MV-4-11 (cell line): ENCODE results near the gene MEN1.
"Not testable (repeated sequence)": the region's sequence is repeated elsewhere in the genome, so short reads cannot be mapped to it uniquely, and the experiment has no call there.

ENCODE experiments used
- DNase-seq: peaks from one replicate; lab custom pipeline; 2025; lab: John Stamatoyannopoulos, UW

MEN1 gene

DNA sequence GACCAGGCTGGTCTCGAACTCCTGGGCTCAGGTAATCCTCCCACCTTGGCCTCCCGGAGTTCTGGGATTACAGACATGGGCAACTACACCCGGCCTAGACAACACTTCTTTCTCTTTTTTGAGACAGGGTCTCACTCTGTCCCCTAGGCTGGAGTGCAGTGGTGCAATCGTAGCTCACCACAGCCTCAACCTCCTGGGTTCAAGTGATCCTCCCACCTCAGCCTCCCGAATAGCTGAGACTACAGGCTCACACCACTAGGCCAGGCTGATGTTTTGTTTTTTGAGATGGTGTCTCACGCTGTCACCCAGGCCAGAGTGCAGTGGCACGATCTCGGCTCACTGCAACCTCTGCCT, 35.4 kb upstream of the MEN1 start:
- not testable (repeated sequence) for DNase-seq

DNA sequence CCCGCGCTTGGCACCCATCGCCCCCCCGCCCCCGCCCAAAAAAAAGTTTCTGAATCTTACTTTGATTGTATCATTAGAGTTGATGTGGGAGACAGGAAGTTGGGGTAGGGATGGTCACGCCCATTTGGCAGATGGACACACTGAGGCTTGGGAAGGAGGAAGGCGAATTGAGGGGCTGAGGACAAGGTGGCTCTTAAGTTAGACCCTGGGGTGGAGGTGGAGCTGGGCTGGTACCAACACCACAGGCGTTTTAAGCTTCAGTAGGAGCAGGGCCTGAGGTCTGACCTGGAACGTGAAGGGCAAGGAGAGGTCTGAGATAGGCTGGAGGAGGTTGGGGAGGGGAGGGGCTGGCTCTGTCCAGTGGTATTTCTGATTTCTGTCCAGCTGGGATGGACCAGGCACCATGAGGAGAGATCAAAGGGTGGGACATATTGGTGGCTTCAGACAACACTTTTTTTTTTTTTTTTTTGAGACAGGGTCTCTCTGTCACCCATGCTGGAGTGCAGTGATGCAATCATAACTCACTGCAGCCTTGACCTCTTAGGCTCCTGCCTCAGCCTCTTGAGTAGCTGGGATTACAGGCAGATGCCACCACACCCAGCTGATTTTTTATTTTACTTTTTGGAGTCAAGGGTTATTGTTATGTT, 34.9 kb upstream of the MEN1 start:
- DNase-seq = peak; percentile 29

- peak; percentile 48 for DNase-seq
These were observed 34.2 kb upstream of the MEN1 start, which contains the start of gene CDC42BPG for GRCh38 chr11:64844330-64845128. TSS of gene CDC42BPG (minus strand) at chr11:64844653. CDS start at chr11:64844569, 84 bp downstream.

GRCh38 chr11:64843686-64844329, 33.5 kb upstream of the MEN1 start:
- no peak for DNase-seq

- no peak for DNase-seq
These were observed 32.7 kb upstream of the MEN1 start for GRCh38 chr11:64842851-64843685.

GRCh38 chr11:64842366-64842759, 32.0 kb upstream of the MEN1 start:
- DNase-seq = no peak

DNA sequence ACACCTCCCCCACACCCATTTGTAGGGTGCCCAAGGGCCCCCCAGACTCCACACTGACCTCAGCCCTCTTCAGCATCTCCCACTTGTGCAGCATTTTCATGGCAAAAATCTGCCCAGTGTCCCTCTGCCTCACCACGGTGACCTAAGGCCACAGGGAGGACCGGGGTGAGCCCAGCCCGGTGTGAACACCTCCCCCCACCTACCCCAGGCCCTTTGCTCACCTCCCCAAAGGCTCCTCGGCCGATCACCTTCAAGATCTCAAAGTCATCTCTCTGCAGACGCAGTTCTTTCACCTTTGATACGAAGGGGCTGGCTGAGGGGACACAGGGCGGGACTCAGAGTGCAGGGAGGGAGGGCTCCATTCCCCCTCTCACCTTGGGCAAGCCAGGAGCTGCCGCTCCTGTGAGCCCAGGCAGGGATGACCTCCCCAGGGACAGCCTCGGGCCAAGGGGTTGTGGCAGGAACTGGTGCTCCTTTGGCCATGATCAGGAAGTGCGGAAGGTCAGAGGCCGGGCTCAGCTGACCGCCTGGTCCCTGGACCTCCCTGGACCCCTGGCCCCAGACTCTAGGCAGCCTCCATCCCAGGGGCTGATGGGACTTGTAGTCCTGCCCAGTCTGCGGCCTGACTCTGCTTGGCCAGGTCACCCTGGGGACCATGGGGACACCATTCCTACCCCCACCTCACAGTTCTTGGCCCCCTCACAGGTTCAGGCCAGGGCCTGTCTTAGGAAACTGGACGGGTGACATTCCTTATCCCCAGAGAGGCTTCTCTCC, 31.4 kb upstream of the MEN1 start:
- DNase-seq = no peak

- DNase-seq = no peak
These were observed 29.8 kb upstream of the MEN1 start for GRCh38 chr11:64839887-64840782.

DNA sequence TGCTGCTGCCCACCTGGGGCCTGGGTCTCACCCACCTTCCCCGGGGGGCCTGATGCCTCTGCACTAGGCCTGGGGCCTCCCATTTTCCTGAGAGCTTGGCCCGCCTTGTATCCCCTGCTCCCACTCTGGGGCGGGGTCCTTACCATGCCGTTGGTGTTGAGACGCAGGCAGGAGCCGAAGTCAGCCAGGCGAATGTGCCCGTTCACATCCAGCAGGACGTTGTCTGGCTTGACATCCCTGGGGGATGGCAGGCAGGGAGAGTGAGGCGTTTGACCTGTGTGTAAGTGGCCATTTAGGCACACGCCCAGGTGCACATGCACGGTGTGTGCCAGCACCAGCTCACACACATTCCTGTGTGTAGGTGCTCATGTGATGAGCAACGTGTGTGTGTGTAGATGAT, 29.0 kb upstream of the MEN1 start:
- no peak for DNase-seq

GRCh38 chr11:64838600-64839334, 28.4 kb upstream of the MEN1 start:
- DNase-seq = no peak

DNA sequence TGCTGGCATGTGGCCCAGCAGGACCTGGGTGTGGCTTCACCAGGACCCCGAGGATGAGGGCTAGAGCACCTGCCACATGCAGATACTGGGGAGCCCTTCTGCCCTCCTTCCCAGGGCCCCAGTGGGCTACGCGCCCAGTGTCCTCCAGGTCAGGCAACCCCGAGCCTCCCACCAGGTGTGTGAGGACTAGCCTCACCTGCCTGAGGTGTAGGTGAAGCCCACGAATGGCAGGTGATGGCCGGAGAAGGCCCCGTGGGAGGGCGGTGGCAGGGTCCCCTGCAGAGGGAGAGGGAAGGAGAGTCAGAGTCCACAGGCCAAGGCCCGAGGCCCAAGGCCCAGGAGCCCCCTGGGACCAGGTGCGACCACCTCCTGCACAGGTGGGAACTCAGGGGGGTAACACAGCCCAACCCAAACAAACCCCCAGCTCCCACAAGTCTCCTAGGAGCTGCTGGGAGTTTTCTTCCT, 27.6 kb upstream of the MEN1 start:
- DNase-seq = no peak

DNA sequence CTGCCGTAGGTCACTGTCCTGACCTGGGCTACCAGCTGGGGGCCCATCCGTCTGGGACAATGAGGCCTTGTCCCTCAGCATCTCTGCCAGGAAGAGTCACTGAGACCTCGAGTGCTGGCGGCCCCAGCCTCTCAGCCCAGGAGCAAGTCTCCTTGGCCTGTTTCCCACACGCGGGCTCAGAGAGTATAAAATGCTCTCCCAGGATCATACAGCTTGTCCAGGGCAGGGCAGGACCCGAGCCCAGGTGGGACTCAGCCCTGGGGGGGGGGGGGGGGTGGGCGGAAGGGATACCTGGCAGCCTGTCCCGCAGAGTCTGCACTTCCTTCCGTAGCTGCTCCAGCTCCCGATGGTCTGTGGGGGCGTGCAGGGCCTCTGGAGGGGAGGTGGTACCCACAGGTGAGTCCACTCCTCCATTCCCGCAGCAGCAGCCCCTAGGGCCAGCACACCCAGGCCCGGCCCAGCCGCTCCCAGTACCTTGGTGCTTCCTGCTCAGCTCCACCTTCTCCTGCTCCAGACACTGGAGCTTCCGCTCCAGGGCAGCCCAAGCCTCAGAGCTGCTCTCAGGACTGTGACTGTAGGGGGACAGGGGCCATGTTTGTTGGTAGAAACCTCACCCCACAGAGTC, 26.2 kb upstream of the MEN1 start:
- DNase-seq = no peak

DNA sequence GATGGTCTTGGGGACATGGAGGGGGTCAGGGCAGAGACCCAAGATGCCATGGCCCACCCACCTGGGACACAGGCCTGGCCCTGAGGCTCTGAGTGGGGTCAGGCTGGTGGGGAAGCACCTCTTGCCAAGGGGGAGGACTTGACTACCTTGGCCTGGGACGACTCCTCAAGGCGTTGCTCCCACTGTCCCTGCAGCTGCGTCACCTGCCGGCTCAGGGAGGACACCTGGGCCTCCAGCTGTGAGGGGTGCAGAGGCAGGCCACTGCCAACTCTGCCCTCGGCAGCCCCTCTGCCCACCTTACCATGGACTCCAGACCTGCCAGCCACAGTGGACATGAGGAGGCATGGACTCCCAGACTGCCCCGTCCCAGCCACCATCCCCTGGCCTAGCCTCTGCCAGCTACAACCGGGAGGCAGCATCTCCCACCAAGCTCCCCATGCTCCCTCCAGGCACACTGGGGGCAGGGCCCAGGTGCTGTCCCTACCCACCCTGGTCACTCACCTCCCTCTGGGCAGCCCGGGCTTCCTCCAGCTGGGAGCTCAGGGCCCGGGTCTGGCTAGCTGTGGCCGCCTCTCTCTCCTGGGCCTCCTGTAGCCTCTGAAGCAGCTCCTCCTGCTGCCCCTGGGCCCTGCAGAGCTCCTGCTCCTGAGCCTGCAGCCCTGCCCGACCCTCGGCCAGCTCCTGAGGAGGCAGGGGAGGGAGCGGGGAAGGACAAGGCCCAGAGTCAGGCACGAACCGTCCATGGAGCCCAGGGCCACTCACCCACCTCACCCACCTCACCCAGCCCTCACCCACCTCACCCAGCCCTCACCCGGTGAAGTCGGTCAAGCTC, 25.5 kb upstream of the MEN1 start:
- DNase-seq = no peak

DNA sequence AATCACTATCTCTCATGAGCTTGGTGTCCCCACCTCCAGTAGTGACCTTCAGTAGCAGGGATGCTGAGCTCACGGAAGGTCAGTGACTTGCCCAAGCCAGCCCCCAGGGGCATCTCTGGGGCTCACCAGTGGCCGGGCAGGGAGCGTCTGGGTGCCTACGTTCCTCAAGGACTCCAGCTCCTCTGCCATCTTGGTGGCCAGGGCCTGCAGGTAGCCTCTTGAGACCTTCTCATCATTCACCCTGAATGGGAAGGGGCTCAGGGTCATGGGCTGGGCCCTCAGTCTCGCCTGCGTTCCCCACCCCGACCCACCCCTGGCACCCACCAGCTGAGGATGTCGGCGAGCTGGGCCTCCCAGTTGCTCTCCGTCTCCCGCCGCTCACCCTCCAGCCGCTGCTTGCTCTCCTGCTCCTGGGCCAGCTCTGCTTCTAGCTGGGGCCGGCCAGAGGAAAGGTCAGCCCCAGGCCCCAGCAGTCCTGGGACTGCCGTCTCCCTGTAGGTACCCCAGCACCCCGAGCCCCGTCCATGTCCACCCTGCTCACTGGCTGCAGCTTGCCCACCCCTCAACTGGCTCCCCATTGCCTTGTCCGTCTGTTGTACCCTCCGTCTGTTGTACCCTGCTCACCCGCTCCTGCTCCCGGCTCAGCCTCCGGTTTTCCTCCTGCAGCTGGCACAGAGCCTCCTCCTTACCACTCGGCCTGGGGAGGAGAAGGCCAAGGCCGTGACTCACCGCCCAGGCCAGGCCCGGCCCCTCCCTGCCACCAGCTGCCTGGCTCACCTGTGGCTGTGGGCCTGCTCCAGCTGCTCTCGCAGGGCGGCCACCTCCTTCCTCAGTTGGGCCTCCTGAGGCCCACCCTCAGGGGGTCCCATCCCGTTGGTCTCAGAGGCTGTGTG, 24.6 kb upstream of the MEN1 start:
- no peak for DNase-seq

GRCh38 chr11:64834031-64834722, 23.8 kb upstream of the MEN1 start:
- no peak for DNase-seq

DNA sequence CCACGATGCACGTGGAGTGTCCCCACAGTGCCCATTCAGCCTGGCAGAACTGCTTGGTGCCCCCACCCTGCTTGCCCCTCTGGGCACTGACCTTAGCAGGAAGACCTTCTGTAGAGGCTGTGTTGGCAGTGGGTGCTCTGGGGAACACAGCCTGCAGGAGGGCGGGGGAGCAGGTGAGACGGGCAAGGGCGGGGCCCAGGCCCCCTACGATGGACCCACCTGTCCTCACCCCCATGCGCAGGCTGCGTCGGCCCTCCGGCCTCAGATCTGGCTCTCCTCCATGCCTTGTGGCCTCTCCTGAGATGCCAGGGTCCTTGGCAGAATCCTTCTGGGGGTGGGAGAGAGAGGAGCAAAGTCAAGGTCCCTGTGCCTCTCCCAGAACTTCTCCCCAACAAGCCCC, 23.2 kb upstream of the MEN1 start:
- no peak for DNase-seq

DNA sequence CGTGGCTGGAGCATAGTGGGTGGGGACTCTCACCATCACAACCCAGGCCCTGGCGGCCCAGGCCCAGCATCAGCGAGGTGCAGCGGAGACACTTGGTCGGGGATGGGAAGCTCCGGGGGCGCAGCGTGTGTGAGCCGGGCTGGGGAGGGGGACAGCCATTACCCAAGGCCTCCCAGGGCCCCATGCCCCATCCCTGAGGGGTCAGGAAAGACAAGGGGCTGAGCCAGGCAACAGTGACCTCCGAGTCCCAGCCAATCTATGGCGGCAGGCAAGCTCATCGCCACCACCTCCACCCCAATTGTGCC, 22.8 kb upstream of the MEN1 start:
- no peak for DNase-seq
